Activated CD4-positive, alpha-beta T cell treated with anti-CD3 and anti-CD28 coated beads, Interleukin-2, amount 50 U/mL, for 1 hour (primary cell): Measurements from ENCODE around the gene SELENOH.

Source experiments
- DNase-seq: peaks from one replicate; pipeline ENCODE4 v3.0.0-alpha.2; 2020

SELENOH gene

DNA sequence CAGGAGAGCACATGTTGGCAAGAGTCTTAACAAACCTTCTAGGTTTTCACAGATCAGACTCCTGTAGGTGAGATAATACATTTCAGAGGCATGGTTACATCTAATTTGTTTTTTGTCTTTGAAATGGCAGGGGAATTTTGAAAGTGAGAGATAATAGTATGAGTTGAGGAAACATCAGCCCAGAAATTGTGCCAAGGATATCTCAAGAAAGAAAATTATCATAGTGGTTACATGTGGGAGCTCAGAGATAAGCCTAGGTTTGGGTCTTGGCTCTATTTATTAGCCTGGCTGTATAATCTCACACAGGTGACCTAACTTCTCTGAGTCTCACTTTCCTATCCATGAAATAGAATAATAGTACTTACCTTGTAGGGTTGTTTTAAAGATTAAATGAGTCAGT is 9.9 kb downstream of the SELENOH start:
- DNase-seq: no peak

DNA sequence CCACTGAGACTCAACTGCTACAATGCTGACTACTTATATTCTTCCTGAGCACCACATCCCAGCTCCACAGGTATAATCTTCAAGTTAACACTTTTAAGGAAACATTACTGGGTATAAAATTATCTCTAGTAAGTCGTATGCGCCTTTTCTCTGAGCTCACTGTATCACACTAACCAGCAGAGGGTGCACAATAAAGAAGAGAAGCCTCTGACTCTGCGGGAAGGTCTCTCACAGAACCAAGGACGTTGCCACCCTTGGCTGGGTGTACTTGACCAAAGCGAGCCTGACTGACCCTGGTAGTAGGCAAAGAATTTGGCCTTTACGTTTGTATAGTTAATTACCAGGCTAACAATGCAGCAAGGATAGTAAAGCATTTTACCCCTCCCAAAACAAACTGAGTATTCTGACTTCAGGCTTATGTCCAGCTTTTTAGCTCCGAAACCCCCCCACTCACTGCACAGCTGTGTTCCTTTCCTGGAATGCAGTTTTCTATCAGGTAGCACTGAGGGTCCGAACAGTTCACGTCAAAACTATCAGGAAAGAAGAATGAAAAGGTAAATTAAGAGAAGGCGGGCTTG is 10.5 kb downstream of the SELENOH start, which contains the start of gene BTBD18:
Gene BTBD18 (minus strand): TSS at position 144 of the 578 bp plus-strand sequence. CDS start 631 bp downstream, outside the sequence.
- DNase-seq: no peak

DNA sequence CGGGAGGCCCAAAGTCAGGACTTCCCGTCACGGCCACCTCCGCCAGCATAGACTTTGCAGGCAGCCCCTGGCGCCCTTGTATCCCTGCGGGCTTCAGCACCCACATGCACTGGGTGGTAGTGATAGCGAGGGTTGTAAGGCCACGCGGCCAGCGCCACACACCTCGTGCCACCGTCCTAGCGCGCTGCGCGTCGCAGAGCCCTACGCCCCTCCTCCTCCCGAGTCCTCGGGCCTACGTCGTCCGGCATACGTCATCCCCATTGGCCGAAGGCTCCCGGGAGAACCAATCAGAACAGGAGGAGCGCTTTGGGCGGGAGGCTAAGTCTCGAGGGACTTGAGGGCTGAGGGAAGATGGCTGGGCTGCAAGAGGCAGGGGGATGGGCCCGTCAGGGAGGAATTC is 11.7 kb downstream of the SELENOH start:
- no peak for DNase-seq

DNA sequence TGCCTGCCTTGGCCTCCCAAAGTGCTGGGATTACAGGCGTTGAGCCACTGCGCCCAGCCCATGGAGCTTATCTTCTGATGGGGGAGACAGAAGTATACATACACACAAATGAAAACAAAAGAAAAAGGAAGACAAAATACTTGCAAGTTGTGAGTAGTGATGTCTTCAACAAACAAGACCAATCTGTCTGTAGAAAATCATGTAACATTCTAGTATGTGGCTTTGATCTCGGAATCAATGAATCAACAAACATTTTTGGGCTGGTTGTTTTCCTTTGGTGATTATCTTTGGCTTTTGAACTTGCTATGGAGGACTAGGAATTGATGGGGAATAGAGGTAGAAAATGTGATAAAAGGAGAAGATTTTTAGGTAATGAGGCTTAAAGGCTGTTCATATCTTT is 16.9 kb downstream of the SELENOH start:
- no peak for DNase-seq

DNA sequence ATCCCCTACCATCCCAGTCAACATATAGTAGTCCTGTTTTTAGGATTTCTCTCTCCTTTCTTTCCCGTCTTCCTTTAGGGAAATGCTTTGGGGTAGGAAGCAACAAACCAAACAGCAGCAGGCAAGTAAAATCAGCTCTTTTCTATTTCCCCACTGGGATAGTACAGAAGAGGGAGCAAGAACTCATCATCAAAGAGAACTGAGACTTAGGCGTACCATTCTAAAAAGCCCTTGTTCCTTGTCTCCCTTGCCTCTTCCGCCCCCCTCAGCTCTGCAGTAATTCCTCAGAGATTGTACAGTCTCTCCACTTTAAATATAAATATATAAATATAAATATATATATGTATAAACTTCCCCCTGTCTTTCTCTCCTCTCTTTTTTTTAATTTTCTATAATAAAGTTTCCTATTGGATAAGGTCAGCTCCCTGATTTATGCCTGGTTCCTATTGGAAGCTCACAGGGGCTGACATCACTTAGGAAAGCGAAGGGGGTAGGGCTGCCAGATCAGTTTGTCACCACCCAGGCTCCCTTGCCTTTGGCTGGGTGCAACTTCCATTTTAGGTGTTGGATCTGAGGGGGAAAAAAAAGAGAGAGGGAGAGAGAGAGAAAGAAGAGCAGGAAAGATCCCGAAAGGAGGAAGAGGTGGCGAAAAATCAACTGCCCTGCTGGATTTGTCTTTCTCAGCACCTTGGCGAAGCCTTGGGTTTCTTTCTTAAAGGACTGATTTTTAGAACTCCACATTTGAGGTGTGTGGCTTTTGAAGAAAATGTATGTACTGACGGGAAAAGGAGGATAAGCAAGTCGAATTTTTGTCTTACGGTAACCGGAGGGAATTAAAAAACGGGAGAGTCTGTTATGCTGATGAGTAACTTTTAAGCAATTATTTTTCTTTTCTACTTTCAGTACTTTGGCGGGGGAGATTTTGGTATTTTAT is 20.3 kb downstream of the SELENOH start, which contains the start of gene CTNND1:
Gene CTNND1 (plus strand): TSS at position 502 of the 934 bp plus-strand sequence. CDS start 29,677 bp downstream, outside the sequence.
- no peak for DNase-seq

DNA sequence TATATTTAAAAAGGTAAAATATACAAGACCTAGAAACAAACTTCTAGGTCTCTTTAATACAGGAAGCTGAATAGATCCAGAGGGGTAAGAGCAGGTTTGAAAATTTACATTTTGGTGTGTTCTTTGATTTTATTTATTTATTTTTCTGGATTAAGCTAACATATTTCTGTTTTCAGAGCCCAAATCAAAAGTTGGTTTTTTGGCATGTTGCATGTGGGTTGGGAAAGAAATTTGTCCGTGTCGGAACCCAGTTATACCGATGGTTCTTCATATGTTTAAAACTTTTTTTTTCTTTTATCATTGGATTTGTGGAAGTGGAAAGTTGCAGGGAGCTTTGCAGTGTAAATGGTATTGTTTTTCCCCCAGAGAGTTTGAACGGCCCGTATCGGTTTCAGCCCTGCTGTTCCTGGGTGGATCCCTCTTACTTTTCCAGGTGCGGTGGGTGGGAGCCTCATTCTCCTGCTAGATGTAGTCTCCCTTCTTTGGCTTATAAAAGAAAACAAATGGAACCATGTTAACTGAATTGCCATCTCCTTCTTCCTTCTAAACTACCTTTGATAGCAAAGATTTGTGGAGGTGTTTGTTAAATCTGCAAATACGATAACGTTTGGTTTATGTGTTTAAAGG is 21.1 kb downstream of the SELENOH start:
- DNase-seq: no peak

DNA sequence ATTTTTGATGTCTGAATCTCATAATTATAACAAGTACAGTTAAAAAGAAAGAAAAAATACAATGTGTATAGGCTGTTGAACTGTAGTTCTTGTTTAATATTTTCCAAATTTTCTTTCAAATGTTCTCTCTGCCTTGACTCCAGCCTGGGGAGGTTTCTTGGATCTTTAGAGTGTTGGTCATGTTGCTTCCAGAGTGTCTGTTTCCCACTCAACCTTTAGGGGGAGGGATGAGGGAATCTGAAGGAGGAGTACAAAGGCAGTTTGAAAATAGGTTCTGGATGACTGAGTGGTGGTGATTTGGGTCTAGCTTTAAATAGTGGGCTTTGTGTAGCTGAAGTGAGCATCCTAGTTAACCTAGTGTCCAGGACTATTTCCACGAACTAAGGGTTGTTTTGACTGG is 22.3 kb downstream of the SELENOH start:
- DNase-seq: no peak

DNA sequence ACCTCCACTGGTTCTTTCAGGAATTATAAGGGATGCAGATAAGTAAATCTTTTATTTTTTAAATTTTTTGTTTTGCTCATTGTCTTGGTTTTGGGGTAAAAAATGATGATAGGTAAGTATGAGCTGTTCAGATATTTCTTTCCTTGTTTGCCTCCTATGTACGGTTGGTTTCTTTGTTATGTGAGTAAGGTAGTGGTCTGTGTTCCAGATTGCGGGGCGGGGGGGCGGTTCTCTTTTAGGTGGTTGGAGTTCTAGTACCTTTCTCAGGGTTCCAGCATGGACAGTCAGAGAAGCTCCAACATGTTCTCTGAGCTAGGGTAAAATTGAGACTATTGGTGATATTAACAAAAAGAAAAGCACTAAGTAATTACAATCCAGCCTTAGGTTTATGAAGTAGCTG is 22.7 kb downstream of the SELENOH start:
- no peak for DNase-seq

DNA sequence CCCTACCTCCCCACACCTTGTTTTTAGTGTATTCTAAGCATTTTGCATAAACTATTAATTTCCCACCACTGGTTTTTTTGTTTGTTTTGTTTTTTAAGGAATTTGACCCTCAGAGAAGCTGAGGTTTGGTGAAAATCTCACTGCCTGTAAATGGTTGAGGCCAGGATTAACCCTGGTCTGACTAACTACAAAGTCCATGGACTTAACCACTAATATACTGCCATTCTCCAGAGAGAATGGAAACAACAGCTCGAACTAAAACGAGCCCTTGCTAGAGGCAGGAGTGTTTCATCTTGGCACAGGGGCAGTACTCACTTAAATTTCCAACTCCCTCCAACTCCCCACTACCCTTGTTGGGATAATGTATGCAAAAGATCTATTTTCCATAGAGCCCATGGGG is 23.3 kb downstream of the SELENOH start:
- no peak for DNase-seq

DNA sequence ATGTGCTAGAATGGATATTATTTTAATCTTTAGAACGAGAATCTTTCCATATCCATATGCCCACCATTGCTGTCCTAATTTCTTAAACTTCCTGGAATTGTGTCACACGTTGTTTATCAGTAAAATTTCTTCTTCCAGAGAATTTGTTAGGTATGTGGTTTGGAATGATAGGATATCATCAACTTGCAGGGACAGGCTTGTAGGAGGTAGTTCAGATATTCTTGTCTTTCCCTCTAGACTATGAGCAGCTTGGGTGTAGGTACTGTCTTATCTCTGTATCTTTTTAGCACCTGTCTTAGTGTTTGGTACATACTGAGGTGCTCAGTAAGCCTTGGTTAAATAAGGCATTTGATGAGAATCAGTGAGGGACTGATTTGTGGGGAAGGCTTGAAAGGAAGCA is 23.7 kb downstream of the SELENOH start:
- no peak for DNase-seq

DNA sequence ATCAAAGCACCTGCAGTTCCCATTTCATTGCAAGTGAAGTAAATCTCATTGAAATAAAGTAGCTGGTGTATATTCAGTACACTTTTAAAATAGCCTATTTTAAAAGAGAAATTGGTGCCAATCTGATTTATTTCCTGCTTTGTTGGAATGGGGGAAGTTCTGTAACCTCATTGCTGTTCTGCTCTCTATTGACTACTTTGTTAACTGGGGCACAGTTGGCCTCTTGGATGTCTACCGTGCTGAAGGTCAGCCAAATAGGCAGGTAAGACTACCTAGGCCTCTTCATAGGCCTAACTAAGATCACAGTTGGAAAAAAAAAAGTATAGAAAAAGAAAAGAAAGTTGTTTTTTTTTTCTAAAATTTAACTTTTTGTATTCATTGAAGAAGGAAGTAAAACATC is 29.5 kb downstream of the SELENOH start:
- DNase-seq: no peak

DNA sequence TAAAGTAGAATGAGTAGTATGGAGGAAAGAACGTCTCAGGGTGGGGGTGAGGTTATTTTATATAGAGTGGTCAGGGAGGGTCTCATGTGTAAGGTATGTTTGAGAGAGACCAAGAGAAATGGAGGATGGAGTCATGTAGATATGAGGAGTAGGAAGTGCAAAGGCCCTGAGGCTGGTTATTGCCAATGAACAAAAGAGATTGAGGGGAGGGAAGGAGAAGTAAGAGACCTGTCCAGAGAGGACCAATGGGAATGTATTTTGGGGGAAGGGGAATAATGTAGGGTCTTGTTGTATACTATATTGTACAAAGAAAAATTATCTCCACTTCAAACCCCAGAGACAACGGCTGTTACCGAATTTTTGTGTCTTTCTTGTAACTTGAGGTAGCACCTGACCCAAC is 30.1 kb downstream of the SELENOH start:
- DNase-seq: no peak

DNA sequence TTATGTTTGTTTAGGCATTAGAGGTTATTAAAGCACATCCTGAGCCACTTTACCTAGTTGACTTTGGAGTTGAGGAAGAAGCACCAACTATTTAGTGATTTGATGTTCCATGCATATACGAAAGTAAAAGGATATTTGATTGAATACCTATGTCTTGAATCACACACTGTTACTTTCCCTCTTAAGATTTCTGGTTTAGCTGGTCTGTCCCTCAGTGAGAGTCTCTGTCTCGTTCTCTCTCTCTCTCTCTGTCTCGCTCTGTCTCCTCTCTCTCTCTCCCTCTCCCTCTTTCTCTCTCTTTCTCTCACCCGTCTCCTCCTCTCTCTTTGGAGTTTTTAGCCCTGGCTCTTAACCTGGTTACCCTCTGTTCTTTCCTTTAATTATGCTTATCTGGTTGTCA is 31.3 kb downstream of the SELENOH start:
- DNase-seq: no peak

DNA sequence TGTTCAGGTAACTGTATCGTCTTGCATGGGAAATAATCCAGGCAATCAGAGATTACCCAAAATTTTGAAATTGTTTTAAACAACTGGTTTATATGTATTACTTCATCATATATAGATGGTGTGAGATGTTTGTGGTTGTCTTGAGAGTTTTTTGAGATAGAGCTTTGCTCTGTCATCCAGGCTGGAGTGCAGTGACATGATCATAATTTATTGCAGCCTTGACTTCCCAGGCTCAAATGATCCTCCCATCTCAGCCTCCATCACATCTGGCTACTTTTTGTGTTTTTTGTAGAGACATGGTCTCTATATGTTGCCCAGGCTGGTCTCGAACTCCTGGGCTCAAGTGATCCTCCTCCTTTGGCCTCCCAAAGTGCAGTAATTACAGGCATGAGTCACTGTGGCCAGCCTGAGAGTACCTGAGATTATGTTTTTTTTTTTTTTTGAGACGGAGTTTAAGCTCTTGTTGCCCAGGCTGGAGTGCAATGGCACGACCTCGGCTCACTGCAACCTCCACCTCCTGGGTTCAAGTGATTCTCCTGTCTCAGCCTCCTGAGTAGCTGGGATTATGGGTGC is 31.8 kb downstream of the SELENOH start:
- DNase-seq: no peak

DNA sequence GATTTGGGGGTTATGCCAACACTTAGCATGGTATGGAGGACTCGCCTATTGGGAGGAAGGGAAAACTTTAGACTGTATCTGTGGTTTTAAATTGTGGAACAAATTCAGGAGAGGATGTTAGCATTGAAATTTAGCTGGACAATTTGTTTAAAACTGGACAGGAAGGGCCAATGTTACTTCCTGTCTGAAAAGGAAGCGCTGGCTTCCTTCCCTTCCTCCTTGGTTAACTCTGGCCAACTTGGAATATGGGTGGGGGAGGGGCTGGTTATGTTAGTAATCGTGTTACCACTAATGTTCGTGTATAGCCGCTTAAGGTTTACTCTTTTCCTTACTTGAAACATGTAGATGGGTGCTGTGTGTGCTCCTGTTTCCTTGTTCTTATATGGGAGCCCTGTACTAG is 34.2 kb downstream of the SELENOH start:
- no peak for DNase-seq

DNA sequence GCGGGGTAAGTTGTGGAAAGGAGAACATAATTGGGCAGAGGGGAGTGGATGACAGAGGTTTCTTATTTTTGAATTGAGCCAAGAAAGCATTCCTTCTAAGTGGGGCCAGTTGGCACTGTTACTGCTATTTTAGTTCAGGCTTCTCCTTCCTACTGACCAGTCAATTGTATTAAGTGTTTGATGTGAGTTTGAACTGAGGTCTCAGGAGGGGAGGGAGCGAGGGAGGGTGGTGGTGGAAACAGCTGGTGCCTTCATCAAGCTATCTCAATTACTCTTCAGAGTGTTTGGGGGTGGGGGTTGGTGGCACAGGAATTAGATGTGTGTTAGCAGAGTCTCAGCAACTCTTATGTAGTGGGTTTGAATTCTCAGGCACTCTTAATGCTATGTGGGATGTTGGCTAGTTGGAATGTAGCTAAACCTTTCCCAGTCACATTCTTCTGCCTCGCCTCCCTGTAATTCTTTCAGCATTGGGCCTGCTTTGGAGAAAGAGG is 34.8 kb downstream of the SELENOH start:
- no peak for DNase-seq

DNA sequence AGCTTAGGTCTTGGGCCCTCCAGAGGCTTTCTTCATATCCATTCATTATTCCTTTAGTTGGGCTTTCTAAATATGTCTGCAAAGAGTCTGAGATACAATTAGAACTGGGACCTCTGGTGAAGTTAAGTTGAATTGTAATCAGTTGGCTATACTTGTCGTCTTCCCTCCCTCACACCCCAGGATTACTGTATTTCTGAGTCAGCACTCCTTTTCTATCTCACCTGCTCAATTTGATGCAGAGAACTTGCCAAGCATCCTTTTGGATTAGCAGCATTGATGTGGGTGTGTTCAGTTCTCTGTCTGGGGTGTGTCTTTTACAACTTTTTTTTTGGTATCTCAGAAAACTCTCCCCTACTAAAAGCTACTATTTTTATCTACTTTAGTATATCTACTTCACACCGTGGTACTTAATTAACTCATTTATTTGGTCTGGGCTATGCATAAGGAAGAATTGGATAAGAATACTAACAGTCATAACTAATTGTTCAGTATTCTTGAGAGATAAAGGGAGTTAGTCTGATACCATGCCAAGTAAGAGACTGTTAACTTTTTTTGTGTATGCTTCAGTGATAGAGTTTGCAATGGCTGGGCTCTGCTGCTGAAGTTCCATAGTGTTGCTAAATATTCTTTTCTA is 35.4 kb downstream of the SELENOH start:
- no peak for DNase-seq

DNA sequence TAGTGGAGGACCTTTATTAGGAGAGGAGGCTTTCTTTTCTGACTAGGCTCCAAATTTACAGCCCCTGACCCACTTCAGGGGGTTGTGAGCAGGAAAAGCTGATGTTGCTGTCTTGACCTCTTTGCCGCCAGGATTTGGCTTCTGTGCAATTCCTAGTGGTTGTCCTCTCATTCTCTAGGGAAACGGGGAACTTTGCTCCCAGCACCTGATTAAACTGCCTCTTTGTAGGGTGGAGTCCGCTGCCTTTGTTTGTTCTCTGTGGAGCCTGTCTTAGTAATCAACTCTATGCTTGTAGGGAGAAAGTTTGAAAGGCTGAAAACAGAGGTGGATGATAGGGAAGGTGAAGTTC is 36.7 kb downstream of the SELENOH start:
- DNase-seq: no peak

DNA sequence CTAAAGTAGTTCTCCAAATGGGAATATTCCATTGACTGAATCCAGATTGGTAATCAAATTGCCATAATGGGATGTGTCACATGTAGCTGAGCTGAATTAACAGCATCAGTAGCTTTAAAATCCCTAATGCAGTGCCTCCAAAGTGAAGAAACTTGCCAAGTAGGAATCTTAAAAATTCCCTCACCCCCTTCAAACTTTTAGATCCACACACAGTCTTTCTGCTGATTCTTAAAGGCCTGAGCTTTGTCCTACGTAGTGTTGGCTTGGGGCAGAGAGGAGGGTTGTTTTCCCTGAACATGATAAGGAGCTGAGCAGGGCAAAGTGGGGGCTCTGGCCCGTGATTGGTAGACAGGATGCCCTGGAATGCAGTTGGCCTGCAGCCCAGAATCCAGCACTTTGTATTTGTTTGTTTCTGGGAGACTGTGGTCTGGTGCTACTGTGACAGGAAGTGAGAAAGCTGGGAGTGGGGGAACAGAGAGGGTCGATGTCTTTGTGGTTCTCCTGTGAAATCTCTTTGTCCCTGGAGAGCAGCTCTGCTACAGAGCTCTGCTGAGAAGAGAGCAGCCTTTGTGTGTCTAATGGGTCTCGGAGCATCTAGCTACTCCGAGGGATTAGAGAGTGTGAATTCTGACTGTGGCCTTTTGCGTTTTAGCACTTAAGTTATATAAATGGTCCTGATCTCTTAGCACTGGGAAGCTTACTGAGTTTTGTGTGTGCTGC is 37.2 kb downstream of the SELENOH start:
- no peak for DNase-seq

DNA sequence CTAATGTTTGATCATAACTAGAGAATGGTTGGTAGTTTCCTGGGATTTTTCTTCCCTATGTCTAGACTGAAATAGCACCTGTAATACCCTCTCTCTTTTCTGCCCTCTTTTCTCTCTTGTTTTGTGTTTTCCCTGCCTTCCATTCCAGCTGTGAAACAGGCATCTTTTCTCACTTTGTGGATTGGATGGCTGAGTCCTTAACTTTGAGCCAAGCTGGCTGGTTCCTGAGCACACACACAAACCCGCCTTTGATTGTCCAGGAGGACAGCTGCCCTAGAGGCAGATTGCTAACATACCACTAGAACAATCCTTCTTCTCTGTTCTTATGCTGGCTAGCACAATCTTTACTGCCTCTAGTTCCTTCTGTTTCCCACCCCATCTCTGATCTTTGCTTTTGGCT is 38.0 kb downstream of the SELENOH start:
- DNase-seq: no peak

DNA sequence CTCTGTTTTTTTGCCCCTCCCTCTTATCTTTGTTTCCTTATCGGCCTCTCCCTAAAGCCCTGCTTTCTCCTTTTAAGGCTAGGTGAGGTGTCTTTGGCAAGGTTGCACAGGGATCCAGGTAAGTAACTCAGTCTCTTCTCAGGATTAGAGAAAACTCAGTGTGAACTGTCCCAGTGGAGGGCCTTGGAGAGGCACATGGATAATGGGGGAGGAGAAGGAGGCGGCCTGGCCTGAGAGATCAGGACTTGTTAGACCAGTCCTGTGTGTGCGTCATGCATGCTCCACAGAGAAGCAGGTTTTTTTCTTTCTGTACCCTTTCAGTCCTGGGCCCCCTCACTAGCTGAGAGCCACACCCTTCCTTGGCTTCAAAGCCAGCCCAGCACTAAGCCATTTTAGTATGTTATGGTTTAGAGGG is 40.2 kb downstream of the SELENOH start:
- no peak for DNase-seq

DNA sequence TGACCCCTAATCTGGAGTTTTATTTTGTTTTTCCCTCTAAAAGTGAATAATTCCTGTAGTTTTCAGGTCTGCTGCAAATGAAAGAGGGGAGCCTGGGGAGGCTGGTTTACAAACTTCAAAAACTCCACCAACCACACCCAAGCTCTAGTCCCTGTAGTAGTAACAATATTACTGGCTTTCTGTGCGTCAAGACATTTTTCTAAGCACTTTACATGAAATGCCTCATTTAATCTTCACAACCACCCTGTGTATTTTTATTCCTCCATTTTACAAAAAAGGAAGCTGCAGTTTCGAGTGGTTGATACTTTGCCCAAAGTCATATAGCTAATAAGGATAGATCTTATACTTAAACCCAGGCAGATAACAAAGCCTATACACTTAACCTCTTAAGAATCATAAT is 43.8 kb downstream of the SELENOH start:
- no peak for DNase-seq
